PFSK-1 (cell line): ENCODE results near the gene ARHGAP5.

ENCODE experiments used
- FOXP2 ChIP-seq: optimal IDR thresholded peaks from 2 replicates; pipeline ENCODE3; 2011; ENCODE audit warnings: borderline replicate concordance, control low read depth, inconsistent platforms; ENCODE audit not compliant: insufficient read depth; ENCODE audit errors: extremely low read length, extremely low read depth
- POLR2AphosphoS5 ChIP-seq: IDR thresholded peaks from 2 replicates; pipeline ENCODE4 v1.6.1; 2012; ENCODE audit warnings: low read depth, mild to moderate bottlenecking, control low read depth, low read length, moderate library complexity
- SIN3A ChIP-seq: IDR thresholded peaks from 2 replicates; pipeline ENCODE4 v1.6.1; 2012; ENCODE audit warnings: mild to moderate bottlenecking, low read length, moderate library complexity, borderline replicate concordance; ENCODE audit not compliant: insufficient read depth
- TAF1 ChIP-seq: IDR thresholded peaks from 2 replicates; pipeline ENCODE4 v1.6.1; 2012; ENCODE audit warnings: low read length, control low read depth, borderline replicate concordance; ENCODE audit not compliant: insufficient read depth
- TF ChIP-seq, protein P1 (sequence below), 2 experiments: IDR thresholded peaks; 2 replicates each; pipeline versions ENCODE4 v1.6.1 to v1.8.0; 2011 to 2012; ENCODE audit warnings: low read depth in 2 of 2, low read length in 2 of 2, control low read depth in 1 of 2, inconsistent platforms in 1 of 2, mild to moderate bottlenecking in 1 of 2, moderate library complexity in 1 of 2; ENCODE audit not compliant: insufficient read depth in 1 of 2

Gene ARHGAP5

DNA sequence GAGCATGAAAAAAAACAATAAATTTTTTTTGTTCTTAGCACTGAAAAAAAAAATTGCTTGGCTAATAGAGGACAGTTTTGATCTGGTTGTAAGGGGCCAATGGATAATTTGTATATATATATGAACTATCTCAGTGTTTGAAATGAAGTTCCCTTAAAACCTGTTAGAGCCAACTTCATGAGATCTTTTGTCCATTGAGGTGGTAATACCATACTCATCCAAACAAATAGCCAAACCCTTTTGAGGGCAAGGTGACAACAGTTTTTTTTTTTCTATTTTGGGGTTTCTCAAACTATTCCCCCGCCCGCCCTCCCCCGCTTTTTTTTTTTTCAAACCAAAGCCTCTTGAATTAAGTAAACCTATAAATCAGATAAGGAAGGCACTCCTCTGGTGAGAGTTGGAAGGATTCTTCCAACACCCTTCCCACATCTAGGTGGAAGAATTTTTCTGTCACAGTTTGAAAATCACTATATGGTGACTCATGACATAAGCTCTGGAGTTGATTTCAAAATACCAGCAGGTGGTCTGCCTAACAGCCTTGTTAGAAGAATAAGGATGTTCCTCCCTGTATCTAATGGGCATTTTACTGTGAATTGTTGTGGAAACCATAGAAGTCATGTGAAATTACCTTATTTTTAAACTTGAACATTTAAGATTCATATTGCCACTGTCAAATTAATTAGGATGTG is 10.2 kb downstream of the ARHGAP5 start:
- TF ChIP-seq TAF1 (no peak), POLR2AphosphoS5 (no peak), FOXP2 (no peak), SIN3A (no peak)
- TF ChIP-seq, protein P1, sequence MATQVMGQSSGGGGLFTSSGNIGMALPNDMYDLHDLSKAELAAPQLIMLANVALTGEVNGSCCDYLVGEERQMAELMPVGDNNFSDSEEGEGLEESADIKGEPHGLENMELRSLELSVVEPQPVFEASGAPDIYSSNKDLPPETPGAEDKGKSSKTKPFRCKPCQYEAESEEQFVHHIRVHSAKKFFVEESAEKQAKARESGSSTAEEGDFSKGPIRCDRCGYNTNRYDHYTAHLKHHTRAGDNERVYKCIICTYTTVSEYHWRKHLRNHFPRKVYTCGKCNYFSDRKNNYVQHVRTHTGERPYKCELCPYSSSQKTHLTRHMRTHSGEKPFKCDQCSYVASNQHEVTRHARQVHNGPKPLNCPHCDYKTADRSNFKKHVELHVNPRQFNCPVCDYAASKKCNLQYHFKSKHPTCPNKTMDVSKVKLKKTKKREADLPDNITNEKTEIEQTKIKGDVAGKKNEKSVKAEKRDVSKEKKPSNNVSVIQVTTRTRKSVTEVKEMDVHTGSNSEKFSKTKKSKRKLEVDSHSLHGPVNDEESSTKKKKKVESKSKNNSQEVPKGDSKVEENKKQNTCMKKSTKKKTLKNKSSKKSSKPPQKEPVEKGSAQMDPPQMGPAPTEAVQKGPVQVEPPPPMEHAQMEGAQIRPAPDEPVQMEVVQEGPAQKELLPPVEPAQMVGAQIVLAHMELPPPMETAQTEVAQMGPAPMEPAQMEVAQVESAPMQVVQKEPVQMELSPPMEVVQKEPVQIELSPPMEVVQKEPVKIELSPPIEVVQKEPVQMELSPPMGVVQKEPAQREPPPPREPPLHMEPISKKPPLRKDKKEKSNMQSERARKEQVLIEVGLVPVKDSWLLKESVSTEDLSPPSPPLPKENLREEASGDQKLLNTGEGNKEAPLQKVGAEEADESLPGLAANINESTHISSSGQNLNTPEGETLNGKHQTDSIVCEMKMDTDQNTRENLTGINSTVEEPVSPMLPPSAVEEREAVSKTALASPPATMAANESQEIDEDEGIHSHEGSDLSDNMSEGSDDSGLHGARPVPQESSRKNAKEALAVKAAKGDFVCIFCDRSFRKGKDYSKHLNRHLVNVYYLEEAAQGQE (IDR thresholded peaks at IDR 0.05; ENCODE audit: insufficient read depth in 1 of 2, low read depth in 2 of 2, low read length in 2 of 2): no peak

DNA sequence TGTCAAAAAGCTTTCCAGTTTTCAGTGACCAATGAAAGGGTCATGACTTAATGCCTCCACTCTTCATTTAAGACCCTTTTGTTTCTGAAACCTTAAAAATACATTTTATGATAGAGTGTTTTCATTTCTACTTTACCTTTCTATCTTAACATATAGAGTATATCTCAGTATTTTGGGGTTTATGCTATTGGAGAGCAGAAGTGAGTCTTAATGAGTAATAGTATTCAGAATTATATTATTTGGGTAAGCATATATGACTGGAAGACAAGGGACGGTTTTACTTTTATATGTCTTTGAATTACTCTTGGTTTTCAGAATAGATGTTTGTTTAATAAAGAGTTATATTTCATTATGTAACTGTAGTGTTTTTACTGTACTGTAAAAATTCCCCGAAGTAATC is 10.8 kb downstream of the ARHGAP5 start:
- TF ChIP-seq POLR2AphosphoS5 (no peak), SIN3A (no peak), FOXP2 (no peak), TAF1 (no peak)
- TF ChIP-seq, protein P1 (IDR thresholded peaks at IDR 0.05; ENCODE audit: insufficient read depth in 1 of 2, low read depth in 2 of 2, low read length in 2 of 2): no peak

DNA sequence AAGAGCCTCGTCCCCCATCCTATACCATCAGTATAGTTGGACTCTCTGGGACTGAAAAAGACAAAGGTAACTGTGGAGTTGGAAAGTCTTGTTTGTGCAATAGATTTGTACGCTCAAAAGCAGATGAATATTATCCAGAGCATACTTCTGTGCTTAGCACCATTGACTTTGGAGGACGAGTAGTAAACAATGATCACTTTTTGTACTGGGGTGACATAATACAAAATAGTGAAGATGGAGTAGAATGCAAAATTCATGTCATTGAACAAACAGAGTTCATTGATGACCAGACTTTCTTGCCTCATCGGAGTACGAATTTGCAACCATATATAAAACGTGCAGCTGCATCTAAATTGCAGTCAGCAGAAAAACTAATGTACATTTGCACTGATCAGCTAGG is 13.6 kb downstream of the ARHGAP5 start:
- no peak for TF ChIP-seq POLR2AphosphoS5

DNA sequence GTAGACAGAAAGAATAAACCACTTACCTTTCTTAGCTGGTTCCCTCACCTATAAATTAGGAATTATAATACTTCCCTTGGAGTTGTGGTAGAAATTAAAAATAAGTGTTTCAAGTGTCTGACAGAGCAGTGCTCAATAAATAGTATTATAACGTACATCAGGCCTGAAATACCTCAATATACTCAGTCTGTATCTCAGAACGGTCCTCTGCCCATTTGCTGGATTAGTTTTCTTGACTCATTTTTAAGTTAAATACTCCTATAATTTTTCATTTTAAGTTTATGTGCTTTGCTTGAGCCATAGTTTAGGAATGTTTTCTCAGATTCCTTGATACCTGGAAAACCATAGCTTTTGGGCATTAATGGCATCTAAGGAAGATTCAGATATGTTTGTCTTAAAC is 22.4 kb downstream of the ARHGAP5 start:
- TF ChIP-seq POLR2AphosphoS5 (no peak), FOXP2 (no peak), SIN3A (no peak), TAF1 (no peak)
- TF ChIP-seq, protein P1 (IDR thresholded peaks at IDR 0.05; ENCODE audit: insufficient read depth in 1 of 2, low read depth in 2 of 2, low read length in 2 of 2): no peak

DNA sequence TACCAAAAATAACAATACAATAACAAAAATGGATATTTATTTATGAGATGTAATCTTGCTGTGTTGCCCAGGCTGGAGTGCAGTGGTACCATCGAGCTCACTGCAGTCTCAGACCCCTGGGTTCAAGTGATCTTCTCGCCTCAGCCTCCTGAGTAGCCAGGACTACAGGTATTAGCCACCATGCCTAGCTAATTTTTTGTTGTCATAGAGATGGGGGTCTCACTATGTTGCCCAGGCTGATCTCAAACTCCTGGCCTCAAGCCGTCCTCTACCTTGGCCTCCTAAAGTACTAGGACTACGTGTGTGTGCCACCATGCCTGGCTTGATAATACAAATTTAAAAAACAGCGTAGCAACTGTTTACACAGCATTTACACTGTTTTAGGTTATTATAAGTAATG is 23.1 kb downstream of the ARHGAP5 start:
- no peak for TF ChIP-seq FOXP2
- no peak for TF ChIP-seq SIN3A
- TF ChIP-seq, protein P1 (IDR thresholded peaks at IDR 0.05; ENCODE audit: insufficient read depth in 1 of 2, low read depth in 2 of 2, low read length in 2 of 2): no peak
- no peak for TF ChIP-seq TAF1
- no peak for TF ChIP-seq POLR2AphosphoS5
